HepG2 (cell line): ENCODE data around the gene CLCN1.

Source experiments
- CTCF ChIP-seq: sonication (generic); formaldehyde crosslinking; IDR thresholded peaks from 2 replicates; pipeline ENCODE4 v1.5.0; 2020; ENCODE audit warnings: mild to moderate bottlenecking, missing genetic modification reagents, moderate library complexity
- HMGXB4 ChIP-seq, 2 experiments: sonication (generic) in 1 of 2; formaldehyde crosslinking in 1 of 2; IDR thresholded peaks; 2 replicates each; pipeline versions ENCODE4 v1.4.0 to v1.6.1; 2018 to 2020; ENCODE audit warnings: missing genetic modification reagents in 2 of 2, borderline replicate concordance in 1 of 2, low read depth in 1 of 2, mild to moderate bottlenecking in 1 of 2, missing biosample characterization in 1 of 2
- JUN ChIP-seq: sonication (generic); formaldehyde crosslinking; IDR thresholded peaks from 2 replicates; pipeline ENCODE4 v1.4.0; 2020; ENCODE audit warnings: mild to moderate bottlenecking, missing genetic modification reagents
- NR0B2 ChIP-seq: sonication (generic); formaldehyde crosslinking; IDR thresholded peaks from 2 replicates; pipeline ENCODE4 v1.4.0; 2020; ENCODE audit warnings: mild to moderate bottlenecking, missing genetic modification reagents
- ZNF234 ChIP-seq: sonication (generic); formaldehyde crosslinking; conservative IDR thresholded peaks from 2 replicates; pipeline ENCODE4 v1.5.1; 2020; ENCODE audit warnings: mild to moderate bottlenecking, missing genetic modification reagents
- ZNF589 ChIP-seq: sonication (generic); formaldehyde crosslinking; conservative IDR thresholded peaks from 2 replicates; pipeline ENCODE4 v1.8.0; 2022; ENCODE audit warnings: mild to moderate bottlenecking, moderate library complexity, missing genetic modification reagents
- ZSCAN29 ChIP-seq: sonication (generic); formaldehyde crosslinking; conservative IDR thresholded peaks from 2 replicates; pipeline ENCODE4 v1.4.0; 2020; ENCODE audit warnings: mild to moderate bottlenecking, missing genetic modification reagents
- TF ChIP-seq, protein P1 (sequence below): fragments of 450-650 bp; IDR thresholded peaks from 2 replicates; pipeline ENCODE4 v1.6.1; 2017; ENCODE audit warnings: mild to moderate bottlenecking

GRCh38 chr7:143318661-143319060, 2.8 kb downstream of the CLCN1 start:
- TF ChIP-seq CTCF (CRISPR knock-in tag) (peak; percentile 37), ZNF234 (no peak), HMGXB4 (CRISPR knock-in tag; IDR thresholded peaks at IDR 0.05; ENCODE audit: borderline replicate concordance in 1 of 2, low read depth in 1 of 2) (no peak), ZSCAN29 (CRISPR knock-in tag) (no peak), ZNF589 (no peak), JUN (CRISPR knock-in tag) (no peak), NR0B2 (no peak)
- TF ChIP-seq, protein P1, sequence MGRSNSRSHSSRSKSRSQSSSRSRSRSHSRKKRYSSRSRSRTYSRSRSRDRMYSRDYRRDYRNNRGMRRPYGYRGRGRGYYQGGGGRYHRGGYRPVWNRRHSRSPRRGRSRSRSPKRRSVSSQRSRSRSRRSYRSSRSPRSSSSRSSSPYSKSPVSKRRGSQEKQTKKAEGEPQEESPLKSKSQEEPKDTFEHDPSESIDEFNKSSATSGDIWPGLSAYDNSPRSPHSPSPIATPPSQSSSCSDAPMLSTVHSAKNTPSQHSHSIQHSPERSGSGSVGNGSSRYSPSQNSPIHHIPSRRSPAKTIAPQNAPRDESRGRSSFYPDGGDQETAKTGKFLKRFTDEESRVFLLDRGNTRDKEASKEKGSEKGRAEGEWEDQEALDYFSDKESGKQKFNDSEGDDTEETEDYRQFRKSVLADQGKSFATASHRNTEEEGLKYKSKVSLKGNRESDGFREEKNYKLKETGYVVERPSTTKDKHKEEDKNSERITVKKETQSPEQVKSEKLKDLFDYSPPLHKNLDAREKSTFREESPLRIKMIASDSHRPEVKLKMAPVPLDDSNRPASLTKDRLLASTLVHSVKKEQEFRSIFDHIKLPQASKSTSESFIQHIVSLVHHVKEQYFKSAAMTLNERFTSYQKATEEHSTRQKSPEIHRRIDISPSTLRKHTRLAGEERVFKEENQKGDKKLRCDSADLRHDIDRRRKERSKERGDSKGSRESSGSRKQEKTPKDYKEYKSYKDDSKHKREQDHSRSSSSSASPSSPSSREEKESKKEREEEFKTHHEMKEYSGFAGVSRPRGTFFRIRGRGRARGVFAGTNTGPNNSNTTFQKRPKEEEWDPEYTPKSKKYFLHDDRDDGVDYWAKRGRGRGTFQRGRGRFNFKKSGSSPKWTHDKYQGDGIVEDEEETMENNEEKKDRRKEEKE: no peak
